ENCODE data around the gene PLPP6.

Gene PLPP6

DNA sequence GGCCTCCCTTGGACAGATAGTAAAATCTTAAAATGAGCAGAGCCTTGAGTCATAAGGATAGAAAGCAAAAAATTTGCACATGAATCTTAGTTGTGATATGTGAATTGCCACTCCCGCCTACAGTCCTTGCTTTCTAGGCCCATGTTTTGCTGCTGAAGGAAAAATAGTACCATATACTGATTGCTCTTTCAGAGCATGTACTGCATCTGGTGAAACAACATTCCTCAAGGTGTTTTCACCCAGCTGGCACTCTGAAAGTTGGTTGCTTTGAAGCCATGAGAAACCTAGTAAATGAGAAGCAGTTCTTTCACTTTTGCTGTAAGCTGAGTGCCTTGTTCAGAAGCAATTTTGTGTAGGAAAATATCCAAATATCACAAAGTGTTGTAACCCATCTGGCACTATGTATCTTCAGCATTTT lies 27.6 kb downstream of the PLPP6 start:
- H3K4me3 Mint-ChIP-seq, result no peak overlapping the region
- H3K36me3 Mint-ChIP-seq (ENCODE audit: low read depth), result peaks cover 54% of the 10 kb centered on the region
- no peaks in the 10 kb centered on the region for H3K27me3 Mint-ChIP-seq (ENCODE audit: low read depth, poor library complexity)
- no peak for DNase-seq
- H3K9me3 Mint-ChIP-seq, result no peaks in the 10 kb centered on the region
- H3K27ac Mint-ChIP-seq, result no peak overlapping the region
- no peaks in the 10 kb centered on the region for H3K4me1 Mint-ChIP-seq
- TF ChIP-seq, protein P1, sequence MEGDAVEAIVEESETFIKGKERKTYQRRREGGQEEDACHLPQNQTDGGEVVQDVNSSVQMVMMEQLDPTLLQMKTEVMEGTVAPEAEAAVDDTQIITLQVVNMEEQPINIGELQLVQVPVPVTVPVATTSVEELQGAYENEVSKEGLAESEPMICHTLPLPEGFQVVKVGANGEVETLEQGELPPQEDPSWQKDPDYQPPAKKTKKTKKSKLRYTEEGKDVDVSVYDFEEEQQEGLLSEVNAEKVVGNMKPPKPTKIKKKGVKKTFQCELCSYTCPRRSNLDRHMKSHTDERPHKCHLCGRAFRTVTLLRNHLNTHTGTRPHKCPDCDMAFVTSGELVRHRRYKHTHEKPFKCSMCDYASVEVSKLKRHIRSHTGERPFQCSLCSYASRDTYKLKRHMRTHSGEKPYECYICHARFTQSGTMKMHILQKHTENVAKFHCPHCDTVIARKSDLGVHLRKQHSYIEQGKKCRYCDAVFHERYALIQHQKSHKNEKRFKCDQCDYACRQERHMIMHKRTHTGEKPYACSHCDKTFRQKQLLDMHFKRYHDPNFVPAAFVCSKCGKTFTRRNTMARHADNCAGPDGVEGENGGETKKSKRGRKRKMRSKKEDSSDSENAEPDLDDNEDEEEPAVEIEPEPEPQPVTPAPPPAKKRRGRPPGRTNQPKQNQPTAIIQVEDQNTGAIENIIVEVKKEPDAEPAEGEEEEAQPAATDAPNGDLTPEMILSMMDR (IDR thresholded peaks at IDR 0.05), result no peak

DNA sequence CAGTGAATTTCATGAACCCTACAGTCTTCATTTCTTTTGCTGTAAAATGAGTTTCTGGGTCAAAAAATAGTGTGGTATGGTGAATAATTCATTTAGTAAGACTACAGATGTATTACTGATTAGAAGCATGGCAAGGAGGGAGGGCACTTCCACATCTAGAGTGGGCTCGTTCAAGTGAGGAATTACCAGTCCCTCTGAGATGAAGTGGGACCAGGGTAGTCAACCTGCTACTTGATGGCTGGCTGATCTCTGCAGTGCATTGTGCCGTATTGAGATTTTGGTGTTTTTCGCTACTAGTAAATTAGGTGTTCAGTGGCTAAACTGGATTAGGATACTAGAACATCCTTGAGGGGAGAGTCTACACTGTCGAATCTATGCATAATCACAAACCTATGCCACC lies 28.1 kb downstream of the PLPP6 start:
- H3K27me3 Mint-ChIP-seq (ENCODE audit: low read depth, poor library complexity), result no peaks in the 10 kb centered on the region
- TF ChIP-seq, protein P1 (IDR thresholded peaks at IDR 0.05), result no peak
- DNase-seq, result no peak
- H3K36me3 Mint-ChIP-seq (ENCODE audit: low read depth), result peaks cover 55% of the 10 kb centered on the region
- H3K27ac Mint-ChIP-seq, result peak overlapping the region; percentile 47
- H3K9me3 Mint-ChIP-seq, result no peaks in the 10 kb centered on the region
- no peaks in the 10 kb centered on the region for H3K4me1 Mint-ChIP-seq
- H3K4me3 Mint-ChIP-seq, result no peak overlapping the region

DNA sequence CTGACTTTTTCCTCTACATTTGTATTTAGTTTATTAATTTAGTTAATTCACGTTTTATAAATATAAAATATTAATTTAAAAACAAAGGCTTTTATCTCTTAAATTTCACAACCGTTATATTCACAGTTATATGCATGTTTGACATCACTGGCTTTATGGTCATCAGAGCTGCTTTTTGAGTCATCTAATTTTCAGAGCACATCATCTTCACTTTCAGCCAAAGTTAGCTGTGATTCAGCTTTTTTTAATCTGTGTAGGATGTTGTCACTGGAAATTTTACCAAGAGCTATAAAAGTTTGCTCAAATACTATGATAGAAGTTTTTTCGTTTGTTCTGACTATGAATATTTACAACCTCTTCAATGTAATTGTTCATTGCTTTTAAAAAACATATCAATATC lies 29.7 kb downstream of the PLPP6 start:
- Mint-ChIP-seq H3K36me3 (ENCODE audit: low read depth) (peaks cover 46% of the 10 kb centered on the region), H3K9me3 (no peaks in the 10 kb centered on the region), H3K27me3 (ENCODE audit: low read depth, poor library complexity) (no peaks in the 10 kb centered on the region), H3K27ac (no peak overlapping the region), H3K4me3 (no peak overlapping the region), H3K4me1 (no peaks in the 10 kb centered on the region)
- TF ChIP-seq, protein P1 (IDR thresholded peaks at IDR 0.05), result no peak
- DNase-seq, result no peak

DNA sequence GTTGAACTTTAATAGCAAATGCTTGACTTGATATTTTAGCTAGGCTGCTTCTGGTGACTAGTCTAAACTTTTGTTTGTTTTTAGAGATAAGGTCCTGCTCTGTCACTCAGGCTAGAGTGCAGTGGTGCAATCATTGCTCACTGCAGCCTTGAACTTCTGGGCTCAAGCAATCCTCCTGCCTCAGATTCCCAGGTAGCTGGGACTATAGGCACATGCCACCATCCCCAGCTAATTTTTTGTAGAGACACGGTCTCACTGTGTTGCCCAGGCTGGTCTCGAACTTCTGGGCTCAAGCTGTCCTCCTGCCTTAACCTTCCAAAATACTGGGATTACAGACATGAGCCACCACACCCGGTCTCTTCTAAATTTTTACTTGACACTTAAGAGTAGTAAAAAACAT lies 38.0 kb downstream of the PLPP6 start:
- Mint-ChIP-seq H3K27ac (no peak overlapping the region), H3K4me3 (no peak overlapping the region), H3K4me1 (no peaks in the 10 kb centered on the region), H3K9me3 (no peaks in the 10 kb centered on the region), H3K36me3 (ENCODE audit: low read depth) (peaks cover 38% of the 10 kb centered on the region), H3K27me3 (ENCODE audit: low read depth, poor library complexity) (no peaks in the 10 kb centered on the region)
- DNase-seq, result no peak
- TF ChIP-seq, protein P1 (IDR thresholded peaks at IDR 0.05), result no peak

DNA sequence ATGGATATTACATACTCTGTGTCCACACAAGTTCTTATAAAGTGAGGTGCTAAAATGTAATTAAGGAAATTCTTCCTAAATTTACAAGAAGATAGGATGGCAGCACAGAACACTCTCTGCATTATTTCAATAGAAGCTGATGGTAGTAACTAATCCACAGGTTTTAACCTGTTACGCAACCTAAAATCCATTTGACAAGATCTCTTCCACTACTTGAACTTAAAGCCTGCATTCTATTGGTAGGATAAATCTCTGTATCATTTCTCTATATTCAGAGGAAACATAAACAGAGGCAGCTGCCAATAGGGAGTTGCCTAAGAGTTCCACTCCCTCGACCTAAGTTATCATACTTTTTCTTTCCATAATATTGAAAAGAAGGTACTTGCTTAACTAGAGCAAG lies 38.8 kb downstream of the PLPP6 start:
- peaks cover 36% of the 10 kb centered on the region for H3K36me3 Mint-ChIP-seq (ENCODE audit: low read depth)
- H3K27me3 Mint-ChIP-seq (ENCODE audit: low read depth, poor library complexity), result no peaks in the 10 kb centered on the region
- TF ChIP-seq, protein P1 (IDR thresholded peaks at IDR 0.05), result no peak
- DNase-seq, result no peak
- no peak overlapping the region for H3K27ac Mint-ChIP-seq
- no peaks in the 10 kb centered on the region for H3K9me3 Mint-ChIP-seq
- no peaks in the 10 kb centered on the region for H3K4me1 Mint-ChIP-seq
- H3K4me3 Mint-ChIP-seq, result no peak overlapping the region

DNA sequence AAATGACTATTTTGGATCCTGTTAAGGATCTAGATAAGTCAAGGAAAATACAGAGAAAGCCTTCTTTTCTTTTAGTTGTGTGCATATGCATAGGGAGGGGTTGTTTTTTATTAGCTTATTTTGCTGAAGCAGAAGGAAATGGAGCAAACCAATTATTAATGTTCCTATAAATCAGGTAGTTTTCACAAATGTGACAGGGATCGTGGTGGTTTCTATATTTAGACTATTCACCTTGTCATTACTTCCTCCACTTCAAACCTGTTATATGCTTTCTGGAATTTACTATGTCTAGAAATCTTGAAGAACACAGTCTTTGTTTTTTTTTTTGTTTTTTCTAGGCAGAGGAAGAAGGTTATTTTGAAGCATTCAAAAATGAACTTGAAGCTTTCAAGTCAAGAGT lies 39.4 kb downstream of the PLPP6 start:
- Mint-ChIP-seq H3K27me3 (ENCODE audit: low read depth, poor library complexity) (no peaks in the 10 kb centered on the region), H3K4me1 (no peaks in the 10 kb centered on the region), H3K36me3 (ENCODE audit: low read depth) (peaks cover 39% of the 10 kb centered on the region), H3K4me3 (no peak overlapping the region), H3K27ac (no peak overlapping the region), H3K9me3 (no peaks in the 10 kb centered on the region)
- DNase-seq, result no peak
- TF ChIP-seq, protein P1 (IDR thresholded peaks at IDR 0.05), result no peak

Data from nephron progenitor cell (in vitro differentiated cells).